OCI-LY1 (cell line): ENCODE measurements around the gene HPF1.
A peak's percentile ranks its signal among the peaks of the same experiment; 100 is the strongest.
"Not testable (repeated sequence)": the region's sequence is repeated elsewhere in the genome, so short reads cannot be mapped to it uniquely, and the experiment has no call there.

ENCODE experiments used
- H2AFZ ChIP-seq: fragments of 200-600 bp; sonication (generic), shearing (Covaris generic); 2 replicates; pipeline ENCODE4 v1.6.0; 2014; ENCODE audit warnings: antibody characterized with exemption, mild to moderate bottlenecking, low read length
- H3F3A ChIP-seq: fragments of 200-600 bp; sonication (generic), shearing (Covaris generic); 2 replicates; pipeline ENCODE4 v1.6.0; 2014; ENCODE audit warnings: mild to moderate bottlenecking, antibody characterized with exemption, low read length, moderate library complexity; ENCODE audit not compliant: insufficient read depth
- H3K27ac ChIP-seq: fragments of 200-600 bp; sonication (generic); 2 replicates; pipeline ENCODE4 v1.5.1; 2014; ENCODE audit warnings: low read length, mixed run types, mild to moderate bottlenecking, low read depth; ENCODE audit not compliant: poor library complexity, severe bottlenecking
- H3K27me3 ChIP-seq: fragments of 200-600 bp; sonication (generic); 2 replicates; pipeline ENCODE4 v1.6.0; 2014; ENCODE audit warnings: antibody characterized with exemption, mild to moderate bottlenecking, low read length, moderate library complexity; ENCODE audit not compliant: insufficient read depth
- H3K36me3 ChIP-seq: fragments of 200-600 bp; sonication (generic); 2 replicates; pipeline ENCODE4 v1.6.1; 2014; ENCODE audit warnings: mild to moderate bottlenecking, antibody characterized with exemption, low read length, moderate library complexity, mixed read lengths; ENCODE audit not compliant: insufficient read depth
- H3K4me1 ChIP-seq: fragments of 200-600 bp; sonication (generic); 2 replicates; pipeline ENCODE4 v1.5.1; 2014; ENCODE audit warnings: mild to moderate bottlenecking, low read length, moderate library complexity; ENCODE audit not compliant: insufficient read depth, severe bottlenecking
- H3K4me2 ChIP-seq: fragments of 200-600 bp; sonication (generic), shearing (Covaris generic); 2 replicates; pipeline ENCODE4 v1.6.1; 2014; ENCODE audit warnings: low read length
- H3K4me3 ChIP-seq: fragments of 200-600 bp; sonication (generic); 2 replicates; pipeline ENCODE4 v1.5.1; 2014; ENCODE audit warnings: low read length, low read depth, mild to moderate bottlenecking, mixed read lengths; ENCODE audit not compliant: poor library complexity, severe bottlenecking
- H3K79me2 ChIP-seq: fragments of 200-600 bp; shearing (Covaris generic); 2 replicates; pipeline ENCODE4 v1.6.1; 2016; ENCODE audit warnings: mixed run types, low read length, mixed read lengths; ENCODE audit not compliant: insufficient read depth
- H3K9ac ChIP-seq: fragments of 200-600 bp; sonication (generic), shearing (Covaris generic); 2 replicates; pipeline ENCODE4 v1.6.1; 2014; ENCODE audit warnings: mild to moderate bottlenecking, low read length, mixed read lengths
- H3K9me2 ChIP-seq: fragments of 200-600 bp; sonication (generic), shearing (Covaris generic); 2 replicates; pipeline ENCODE4 v1.6.1; 2014; ENCODE audit warnings: low read depth, mild to moderate bottlenecking, low read length, mixed read lengths
- H3K9me3 ChIP-seq: fragments of 200-600 bp; shearing (Covaris generic); 2 replicates; pipeline ENCODE4 v1.6.1; 2014; ENCODE audit warnings: low read length, mixed read lengths
- H4K20me1 ChIP-seq: fragments of 200-600 bp; sonication (generic), shearing (Covaris generic); 2 replicates; pipeline ENCODE4 v1.6.0; 2016; ENCODE audit warnings: mild to moderate bottlenecking, low read length; ENCODE audit not compliant: insufficient read depth
- EZH2 ChIP-seq: fragments of 200-600 bp; sonication (generic), shearing (Covaris generic); IDR thresholded peaks from 2 replicates; pipeline ENCODE4 v1.8.0; 2017; ENCODE audit warnings: borderline replicate concordance, mixed run types, mild to moderate bottlenecking, antibody characterized with exemption, low read length, moderate library complexity, mixed read lengths
- TF ChIP-seq, protein P1 (sequence below): fragments of 200-600 bp; sonication (generic), shearing (Covaris generic); IDR thresholded peaks from 2 replicates; pipeline ENCODE4 v1.5.1; 2017; ENCODE audit warnings: mild to moderate bottlenecking, antibody characterized with exemption, low read length, moderate library complexity, mixed read lengths

HPF1 gene

DNA sequence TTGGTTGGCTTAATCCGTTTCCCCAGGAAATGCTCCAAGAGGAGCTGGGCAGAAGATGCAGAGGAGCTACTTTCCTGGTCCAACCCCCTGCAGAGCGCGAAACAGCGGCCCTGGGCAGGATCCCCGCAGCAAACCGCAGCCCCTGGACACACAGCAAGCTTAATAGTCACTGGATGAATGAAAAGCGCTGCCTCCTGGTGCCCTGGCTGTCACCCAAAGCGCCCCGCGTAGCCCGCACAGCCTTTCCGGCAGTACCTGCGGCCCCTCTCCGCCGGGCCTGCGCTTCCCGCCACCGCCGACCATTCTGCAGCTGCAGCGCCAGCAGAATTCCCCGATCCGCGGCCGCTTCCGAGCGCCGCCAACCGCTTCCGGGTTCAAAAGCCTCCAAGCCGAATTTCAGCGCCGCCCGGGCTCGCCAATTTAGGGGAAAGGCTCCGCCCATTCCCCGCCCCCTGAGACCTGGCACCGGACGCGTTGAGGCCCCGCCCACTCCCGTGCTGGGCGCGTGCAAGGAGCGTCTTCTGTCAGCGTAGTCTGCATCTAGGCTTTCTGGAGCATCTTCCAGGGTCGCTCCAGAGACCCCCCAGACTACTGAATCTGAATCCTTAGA lies at the start of gene HPF1:
HPF1 (minus strand) TSS at position 370 of the 610 bp plus-strand sequence; CDS start at position 303, 67 bp downstream.
- H3K9ac ChIP-seq: peak within 1 kb of the TSS; percentile 80
- H3K36me3 ChIP-seq: no peaks in the 10 kb centered on the region; the same call in 1 of the 2 replicates
- no peaks in the 10 kb centered on the region for H3K9me2 ChIP-seq
- peaks cover 18% of the 10 kb centered on the region for H3K4me1 ChIP-seq
- TF ChIP-seq EZH2: no peak
- TF ChIP-seq, protein P1, sequence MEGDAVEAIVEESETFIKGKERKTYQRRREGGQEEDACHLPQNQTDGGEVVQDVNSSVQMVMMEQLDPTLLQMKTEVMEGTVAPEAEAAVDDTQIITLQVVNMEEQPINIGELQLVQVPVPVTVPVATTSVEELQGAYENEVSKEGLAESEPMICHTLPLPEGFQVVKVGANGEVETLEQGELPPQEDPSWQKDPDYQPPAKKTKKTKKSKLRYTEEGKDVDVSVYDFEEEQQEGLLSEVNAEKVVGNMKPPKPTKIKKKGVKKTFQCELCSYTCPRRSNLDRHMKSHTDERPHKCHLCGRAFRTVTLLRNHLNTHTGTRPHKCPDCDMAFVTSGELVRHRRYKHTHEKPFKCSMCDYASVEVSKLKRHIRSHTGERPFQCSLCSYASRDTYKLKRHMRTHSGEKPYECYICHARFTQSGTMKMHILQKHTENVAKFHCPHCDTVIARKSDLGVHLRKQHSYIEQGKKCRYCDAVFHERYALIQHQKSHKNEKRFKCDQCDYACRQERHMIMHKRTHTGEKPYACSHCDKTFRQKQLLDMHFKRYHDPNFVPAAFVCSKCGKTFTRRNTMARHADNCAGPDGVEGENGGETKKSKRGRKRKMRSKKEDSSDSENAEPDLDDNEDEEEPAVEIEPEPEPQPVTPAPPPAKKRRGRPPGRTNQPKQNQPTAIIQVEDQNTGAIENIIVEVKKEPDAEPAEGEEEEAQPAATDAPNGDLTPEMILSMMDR: no peak
- H2AFZ ChIP-seq: peak within 1 kb of the TSS; percentile 48; the same call in 1 of the 2 replicates
- H3K4me3 ChIP-seq: peak within 1 kb of the TSS; percentile 87
- H3K79me2 ChIP-seq: no peaks in the 10 kb centered on the region
- no peaks in the 10 kb centered on the region for H3K9me3 ChIP-seq
- H3K27ac ChIP-seq: no peak within 1 kb of the TSS
- no peaks in the 10 kb centered on the region for H3F3A ChIP-seq
- no peaks in the 10 kb centered on the region for H3K27me3 ChIP-seq
- H4K20me1 ChIP-seq: no peaks in the 10 kb centered on the region
- peak within 1 kb of the TSS; percentile 83 for H3K4me2 ChIP-seq

DNA sequence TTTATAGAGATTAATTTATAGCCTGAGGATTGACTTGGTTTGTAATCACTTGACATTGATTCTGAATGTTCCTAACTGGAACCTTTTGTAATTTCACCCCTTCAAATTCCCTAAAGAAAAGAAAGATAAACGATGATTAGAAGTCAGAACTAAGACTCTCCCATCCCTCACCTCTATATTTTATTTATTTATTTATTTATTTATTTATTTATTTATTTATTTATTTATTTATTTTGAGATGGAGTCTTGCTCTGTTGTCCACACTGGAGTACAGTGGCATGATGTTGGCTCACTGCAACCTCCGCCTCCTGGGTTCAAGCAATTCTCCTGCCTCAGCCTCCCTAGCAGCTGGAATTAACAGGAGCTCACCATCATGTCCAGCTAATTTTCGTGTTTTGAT lies 49.0 kb upstream of the HPF1 start:
- not testable (repeated sequence) for H2AFZ ChIP-seq, H3K36me3 ChIP-seq, H3K79me2 ChIP-seq, H4K20me1 ChIP-seq, H3K4me3 ChIP-seq, H3K27me3 ChIP-seq, H3K4me2 ChIP-seq, H3F3A ChIP-seq, H3K9me2 ChIP-seq, H3K9ac ChIP-seq, H3K27ac ChIP-seq, H3K9me3 ChIP-seq, H3K4me1 ChIP-seq

DNA sequence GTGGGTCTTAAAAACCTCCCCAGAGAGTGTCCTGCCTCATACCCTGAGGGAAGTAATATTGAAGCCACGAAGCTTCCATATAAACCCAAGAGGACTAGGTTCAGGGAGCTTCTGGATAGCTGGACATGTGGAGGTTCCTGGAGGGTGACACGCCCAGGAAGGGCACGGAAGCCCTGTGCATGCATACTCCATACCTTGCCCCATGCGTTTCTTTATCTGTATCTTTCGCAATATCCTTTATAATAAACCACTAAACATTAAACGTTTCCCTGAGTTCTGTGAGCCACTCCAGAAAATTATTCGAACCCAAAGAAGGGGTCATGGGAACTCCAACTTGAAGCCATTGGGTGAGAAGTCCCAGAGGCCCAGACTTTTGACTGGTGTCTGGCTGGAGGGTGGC lies 45.7 kb upstream of the HPF1 start:
- Histone ChIP-seq H3K27ac (no peak overlapping the region), H3K9ac (no peak overlapping the region), H3K27me3 (no peaks in the 10 kb centered on the region), H3K9me3 (0 out of 2 replicates have a peak, but pooled peaks cover 6% of the 10 kb centered on the region), H2AFZ (no peak overlapping the region), H3K4me2 (no peak overlapping the region), H3K4me3 (no peak overlapping the region), H3K4me1 (no peaks in the 10 kb centered on the region), H3K9me2 (no peaks in the 10 kb centered on the region), H3K79me2 (no peaks in the 10 kb centered on the region), H3K36me3 (no peaks in the 10 kb centered on the region), H3F3A (no peaks in the 10 kb centered on the region), H4K20me1 (no peaks in the 10 kb centered on the region)
- TF ChIP-seq, protein P1: no peak
- no peak for TF ChIP-seq EZH2

DNA sequence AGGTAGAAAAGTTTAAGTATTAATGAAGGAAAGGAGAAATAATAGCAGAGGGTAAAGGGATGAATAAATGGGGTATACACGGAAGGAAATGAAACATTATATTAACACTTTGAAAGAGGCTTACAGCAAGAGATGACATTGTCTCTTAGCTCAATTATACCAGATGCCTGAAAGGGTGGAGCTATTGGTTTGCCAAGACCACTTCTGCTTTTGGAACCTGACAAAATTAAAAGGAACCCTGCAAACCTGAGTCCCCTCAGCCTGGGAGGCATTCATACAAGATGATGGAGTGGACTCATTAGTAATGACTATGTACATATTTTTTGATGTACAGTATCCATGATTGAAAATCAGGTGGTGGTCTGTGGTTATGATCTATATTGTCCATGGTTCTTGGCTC lies 45.1 kb upstream of the HPF1 start:
- TF ChIP-seq, protein P1: no peak
- no peak for TF ChIP-seq EZH2
- H4K20me1 ChIP-seq: no peaks in the 10 kb centered on the region
- H3K27ac ChIP-seq: no peak overlapping the region
- no peaks in the 10 kb centered on the region for H3K27me3 ChIP-seq
- H3K9ac ChIP-seq: no peak overlapping the region
- H3K36me3 ChIP-seq: no peaks in the 10 kb centered on the region
- no peak overlapping the region for H3K4me3 ChIP-seq
- no peaks in the 10 kb centered on the region for H3K79me2 ChIP-seq
- no peak overlapping the region for H2AFZ ChIP-seq
- no peaks in the 10 kb centered on the region for H3K9me2 ChIP-seq
- H3K9me3 ChIP-seq: 0 out of 2 replicates have a peak, but pooled peaks cover 6% of the 10 kb centered on the region
- no peaks in the 10 kb centered on the region for H3K4me1 ChIP-seq
- H3F3A ChIP-seq: no peaks in the 10 kb centered on the region
- H3K4me2 ChIP-seq: no peak overlapping the region
